Measurements from ENCODE around the gene IREB2.
A peak's percentile ranks its signal among the peaks of the same experiment; 100 is the strongest.

IREB2 gene

GRCh38 chr15:78506971-78507830, 69.2 kb downstream of the IREB2 start, which contains the start of gene HYKK:
Gene HYKK, plus strand, starts transcription at chr15:78507577. Its CDS starts 5,512 bp downstream, at chr15:78513089.
- peak; percentile 95 for ATAC-seq
- TF ChIP-seq ZFP30 (CRISPR knock-in tag; IDR thresholded peaks at IDR 0.05) (no peak), POU6F1 (CRISPR knock-in tag; IDR thresholded peaks at IDR 0.05; ENCODE audit: borderline replicate concordance, low read depth) (0 out of 2 replicates have a peak, but pooled peaks have one; percentile 31), CREB5 (CRISPR knock-in tag; IDR thresholded peaks at IDR 0.05; ENCODE audit: low read depth) (no peak), TOX (CRISPR knock-in tag; IDR thresholded peaks at IDR 0.05; ENCODE audit: borderline replicate concordance) (no peak)

GRCh38 chr15:78507831-78508160, 69.8 kb downstream of the IREB2 start:
- TF ChIP-seq ZFP30 (CRISPR knock-in tag; IDR thresholded peaks at IDR 0.05) (no peak), ISL1 (CRISPR knock-in tag; IDR thresholded peaks at IDR 0.05) (no peak), ZNF565 (CRISPR knock-in tag; conservative IDR thresholded peaks at IDR 0.05; ENCODE audit: low read depth) (no peak), CSDC2 (CRISPR knock-in tag; IDR thresholded peaks at IDR 0.05) (no peak), SNAI2 (CRISPR knock-in tag; IDR thresholded peaks at IDR 0.05) (no peak), ZFP3 (CRISPR knock-in tag; IDR thresholded peaks at IDR 0.05) (no peak), ZNF8 (CRISPR knock-in tag; IDR thresholded peaks at IDR 0.05) (no peak), PATZ1 (CRISPR knock-in tag; IDR thresholded peaks at IDR 0.05; ENCODE audit: borderline replicate concordance) (no peak), CREB5 (CRISPR knock-in tag; IDR thresholded peaks at IDR 0.05; ENCODE audit: low read depth) (no peak), TOX (CRISPR knock-in tag; IDR thresholded peaks at IDR 0.05; ENCODE audit: borderline replicate concordance) (no peak), ZNF70 (CRISPR knock-in tag; IDR thresholded peaks at IDR 0.05) (no peak), PPARA (CRISPR knock-in tag; IDR thresholded peaks at IDR 0.05; ENCODE audit: borderline replicate concordance) (no peak), OSR1 (CRISPR knock-in tag; IDR thresholded peaks at IDR 0.05) (no peak), ARNTL (CRISPR knock-in tag; IDR thresholded peaks at IDR 0.05; ENCODE audit: borderline replicate concordance, low read depth) (no peak)
- ATAC-seq, result peak; percentile 61

GRCh38 chr15:78508272-78508671, 70.3 kb downstream of the IREB2 start:
- ATAC-seq, result no peak
- TF ChIP-seq CSDC2 (CRISPR knock-in tag; IDR thresholded peaks at IDR 0.05) (no peak), ZNF70 (CRISPR knock-in tag; IDR thresholded peaks at IDR 0.05) (no peak), ZNF565 (CRISPR knock-in tag; conservative IDR thresholded peaks at IDR 0.05; ENCODE audit: low read depth) (no peak), PPARA (CRISPR knock-in tag; IDR thresholded peaks at IDR 0.05; ENCODE audit: borderline replicate concordance) (no peak), POU6F1 (CRISPR knock-in tag; IDR thresholded peaks at IDR 0.05; ENCODE audit: borderline replicate concordance, low read depth) (no peak), ZC3H10 (CRISPR knock-in tag; IDR thresholded peaks at IDR 0.05) (no peak), CREB5 (CRISPR knock-in tag; IDR thresholded peaks at IDR 0.05; ENCODE audit: low read depth) (no peak), ZFP30 (CRISPR knock-in tag; IDR thresholded peaks at IDR 0.05) (no peak), TOX (CRISPR knock-in tag; IDR thresholded peaks at IDR 0.05; ENCODE audit: borderline replicate concordance) (no peak), PATZ1 (CRISPR knock-in tag; IDR thresholded peaks at IDR 0.05; ENCODE audit: borderline replicate concordance) (no peak), ISL1 (CRISPR knock-in tag; IDR thresholded peaks at IDR 0.05) (no peak)
